SW480 (cell line): ENCODE results near the gene CHRND.
A peak's percentile ranks its signal among the peaks of the same experiment; 100 is the strongest.

Experiments
- DNase-seq: peaks from one replicate; pipeline ENCODE4 v3.0.0-alpha.2; 2016; ENCODE audit warnings: low spot score

CHRND gene

DNA sequence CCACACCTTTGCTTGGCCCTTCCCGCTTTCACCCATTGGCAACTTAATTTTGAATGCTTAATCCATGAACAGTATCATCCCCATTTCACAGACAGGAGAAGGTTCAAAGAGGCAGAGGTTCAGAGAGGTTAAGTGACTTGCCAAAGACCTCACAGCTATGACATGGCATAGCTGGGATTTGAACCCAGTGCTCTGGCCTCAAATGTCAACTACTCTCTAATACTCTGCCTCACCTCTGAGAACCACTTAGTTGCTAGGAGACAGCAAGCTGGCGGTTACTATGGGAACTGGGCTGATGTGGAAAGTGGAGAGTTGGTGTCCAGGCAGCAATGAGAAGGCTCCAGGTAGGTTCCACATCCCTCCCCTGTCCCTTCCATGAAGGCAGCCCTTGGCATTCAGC lies 21.5 kb upstream of the CHRND start:
- DNase-seq: no peak

DNA sequence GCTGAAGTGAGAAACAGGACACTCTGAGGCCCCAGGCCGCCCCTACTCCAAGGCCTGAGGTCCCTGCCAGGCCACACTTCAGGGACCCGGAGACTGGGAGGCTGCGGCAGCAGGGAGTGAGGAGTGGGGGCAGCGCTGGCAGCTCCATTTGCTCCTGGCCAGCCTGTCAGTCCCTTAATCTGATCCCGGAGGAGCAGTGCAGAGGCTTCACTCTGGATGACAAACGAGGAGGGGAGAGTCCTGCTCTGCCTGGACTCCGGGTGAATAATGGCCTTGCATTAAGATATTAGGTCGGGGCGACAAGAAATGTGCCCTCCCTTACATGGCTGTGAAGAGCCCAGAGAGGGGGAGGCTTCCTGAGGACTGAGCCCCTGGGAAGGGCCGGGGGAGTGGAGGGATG lies 20.1 kb upstream of the CHRND start:
- DNase-seq: no peak

DNA sequence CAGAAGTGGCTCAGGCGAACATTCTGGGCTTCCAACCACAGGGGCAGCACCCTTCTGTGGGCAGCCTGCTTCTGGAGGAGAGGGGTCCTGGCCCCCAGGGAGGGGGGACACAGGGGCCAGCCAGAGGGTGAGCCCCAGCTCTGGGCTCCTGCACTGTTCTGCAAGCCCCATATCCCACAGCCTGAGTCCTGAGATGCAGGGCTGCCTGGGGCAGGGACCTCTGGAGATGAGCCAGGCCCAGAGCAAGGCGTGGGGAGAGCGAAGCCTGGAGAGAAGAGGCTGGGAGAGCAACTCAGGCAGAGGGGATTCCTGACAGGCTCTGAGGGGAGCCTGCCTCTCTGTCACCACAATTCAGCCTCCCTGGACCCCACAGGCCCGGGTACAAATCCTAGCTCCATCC lies 19.3 kb upstream of the CHRND start:
- no peak for DNase-seq

DNA sequence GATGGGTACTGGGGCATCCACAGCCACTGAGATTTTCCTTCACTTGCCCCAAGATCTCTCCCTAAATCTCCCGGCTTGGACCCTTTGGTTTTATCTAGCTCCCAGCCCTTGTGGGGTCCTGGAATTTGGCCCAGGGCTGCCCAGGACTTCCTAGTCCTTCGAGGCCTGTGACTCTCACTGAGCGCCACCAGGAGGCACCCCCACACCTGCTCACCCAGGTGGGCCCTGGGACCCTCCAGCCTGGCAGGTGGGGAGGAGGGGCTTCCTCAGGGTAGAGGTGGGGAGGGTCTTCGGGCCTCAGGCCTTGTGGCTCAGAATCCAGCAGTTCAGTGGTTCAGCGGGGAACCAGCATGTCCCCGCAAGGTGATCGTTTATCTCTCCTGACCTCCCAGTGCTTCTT lies 17.7 kb upstream of the CHRND start:
- DNase-seq: no peak

DNA sequence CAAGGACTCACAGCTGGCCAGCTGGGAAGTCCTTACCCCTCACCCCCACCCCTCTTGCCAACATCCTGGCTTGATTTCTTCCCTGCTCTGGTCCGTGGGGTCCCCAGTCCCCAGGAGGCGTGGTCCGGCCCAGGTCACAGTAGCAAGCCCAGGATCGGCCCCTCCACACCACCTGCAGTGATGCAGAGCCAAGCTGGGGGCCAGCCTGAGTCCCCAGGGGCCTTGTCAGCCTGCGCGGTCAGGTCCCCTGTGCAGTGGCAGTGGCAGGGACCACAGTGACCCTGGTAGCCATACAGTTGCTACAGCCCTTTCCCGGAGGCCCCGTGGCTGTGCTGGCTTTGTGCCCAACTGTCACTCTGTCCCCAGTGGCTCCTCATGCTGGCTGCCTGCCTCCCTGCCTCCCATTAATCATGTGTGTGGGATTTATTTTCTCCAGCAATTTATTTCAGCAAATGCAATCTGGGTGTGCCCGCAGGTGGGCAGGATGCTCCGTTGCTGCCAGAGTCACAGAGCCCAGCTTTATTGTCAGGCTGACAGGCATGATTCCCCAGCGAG lies 14.5 kb upstream of the CHRND start:
- no peak for DNase-seq

DNA sequence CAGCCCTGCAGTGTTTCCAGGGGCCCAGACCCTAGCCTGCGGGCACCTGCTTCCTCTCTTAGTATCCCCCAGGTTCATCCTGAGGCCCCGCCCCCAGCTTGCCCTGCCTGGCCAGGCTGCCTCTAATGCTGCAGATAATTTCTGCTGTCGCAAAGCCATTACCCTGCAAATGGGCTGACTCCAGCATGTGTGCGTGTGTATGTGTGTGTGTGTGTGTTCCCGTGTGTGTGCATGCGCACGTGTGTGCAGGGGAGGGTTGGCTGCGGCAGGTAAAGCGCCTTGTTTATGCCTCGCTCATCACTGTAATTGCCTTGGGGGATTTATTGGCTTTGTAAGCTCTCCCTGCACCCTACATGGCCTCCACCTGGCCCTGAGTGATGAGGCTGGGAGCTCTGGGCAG lies 13.4 kb upstream of the CHRND start:
- DNase-seq: no peak

DNA sequence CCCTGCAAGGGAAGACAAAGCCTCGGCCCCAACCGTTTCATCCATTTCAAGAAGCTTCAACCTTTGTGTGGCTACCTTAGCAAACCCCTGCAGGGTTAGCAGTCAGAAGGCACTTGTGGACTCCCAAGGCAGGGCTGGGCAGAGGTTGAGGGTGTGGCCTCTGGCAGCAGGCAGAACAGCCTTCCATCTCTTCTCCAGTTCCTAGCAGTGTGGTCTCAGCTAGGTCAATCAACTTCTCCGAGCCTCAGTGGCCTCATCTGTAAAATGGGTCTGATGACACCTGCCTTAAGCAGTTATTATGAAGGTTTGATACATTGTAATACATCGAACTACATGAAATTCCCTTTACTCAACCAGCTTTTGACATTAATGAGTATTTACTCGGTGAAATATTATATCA lies 12.6 kb upstream of the CHRND start:
- no peak for DNase-seq

DNA sequence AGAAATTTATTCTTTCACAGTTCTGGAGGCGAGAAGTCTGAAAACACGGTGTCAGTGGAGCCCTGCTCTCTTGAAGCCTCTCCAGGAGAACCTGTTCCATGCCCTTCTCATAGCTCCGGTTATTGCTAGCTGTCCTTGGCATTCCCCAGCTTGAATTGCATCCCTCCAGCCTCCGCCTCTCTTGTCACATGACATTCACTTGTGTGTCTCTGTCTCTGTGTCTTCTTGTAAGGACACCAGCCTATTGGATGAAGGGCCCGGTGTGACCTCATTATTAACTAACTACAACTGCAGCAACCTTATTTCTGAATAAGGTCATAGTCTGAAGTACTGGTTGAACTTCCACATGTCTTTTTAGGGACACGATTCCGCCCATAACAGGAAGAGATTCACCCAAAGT lies 10.3 kb upstream of the CHRND start:
- no peak for DNase-seq

DNA sequence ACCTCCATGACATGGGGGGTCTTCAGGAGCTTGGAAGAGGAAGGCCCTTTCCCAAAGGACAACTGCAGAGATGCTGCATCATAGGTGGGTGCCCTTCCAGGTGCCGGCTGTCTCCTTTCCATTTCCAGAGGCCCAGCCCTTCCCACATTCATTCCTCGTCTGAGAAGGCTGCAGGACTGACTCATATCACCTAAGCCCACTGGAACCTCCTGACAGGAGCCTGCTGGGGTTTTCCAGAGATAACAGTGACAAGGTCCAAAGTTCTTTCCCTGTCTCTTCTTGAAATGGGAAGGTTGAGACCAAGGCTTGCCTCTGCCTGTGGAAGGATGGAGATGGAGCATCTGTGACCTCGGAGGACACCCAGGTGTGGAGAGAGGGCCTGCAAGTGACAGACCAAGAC lies 9.4 kb upstream of the CHRND start:
- no peak for DNase-seq

DNA sequence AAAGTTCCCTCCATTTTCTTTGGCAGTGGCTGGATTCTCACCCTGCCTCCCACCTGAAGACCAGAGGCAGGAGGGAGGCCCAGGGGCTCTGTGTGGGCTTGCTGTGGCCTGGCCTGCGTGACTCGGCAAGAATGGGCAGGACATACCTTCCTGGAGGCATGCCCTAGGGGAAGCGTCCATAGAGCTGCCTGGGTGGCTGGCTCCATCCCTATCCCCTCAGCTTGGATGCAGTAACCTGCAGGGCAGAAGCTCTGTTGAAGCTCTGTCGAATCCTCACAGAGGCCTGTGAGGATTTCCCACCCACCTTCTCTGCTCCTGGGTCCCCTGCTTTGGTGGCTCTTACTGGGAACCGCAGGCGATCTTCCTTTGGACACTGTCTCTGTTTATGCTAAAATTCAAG lies 7.1 kb upstream of the CHRND start:
- DNase-seq: no peak

DNA sequence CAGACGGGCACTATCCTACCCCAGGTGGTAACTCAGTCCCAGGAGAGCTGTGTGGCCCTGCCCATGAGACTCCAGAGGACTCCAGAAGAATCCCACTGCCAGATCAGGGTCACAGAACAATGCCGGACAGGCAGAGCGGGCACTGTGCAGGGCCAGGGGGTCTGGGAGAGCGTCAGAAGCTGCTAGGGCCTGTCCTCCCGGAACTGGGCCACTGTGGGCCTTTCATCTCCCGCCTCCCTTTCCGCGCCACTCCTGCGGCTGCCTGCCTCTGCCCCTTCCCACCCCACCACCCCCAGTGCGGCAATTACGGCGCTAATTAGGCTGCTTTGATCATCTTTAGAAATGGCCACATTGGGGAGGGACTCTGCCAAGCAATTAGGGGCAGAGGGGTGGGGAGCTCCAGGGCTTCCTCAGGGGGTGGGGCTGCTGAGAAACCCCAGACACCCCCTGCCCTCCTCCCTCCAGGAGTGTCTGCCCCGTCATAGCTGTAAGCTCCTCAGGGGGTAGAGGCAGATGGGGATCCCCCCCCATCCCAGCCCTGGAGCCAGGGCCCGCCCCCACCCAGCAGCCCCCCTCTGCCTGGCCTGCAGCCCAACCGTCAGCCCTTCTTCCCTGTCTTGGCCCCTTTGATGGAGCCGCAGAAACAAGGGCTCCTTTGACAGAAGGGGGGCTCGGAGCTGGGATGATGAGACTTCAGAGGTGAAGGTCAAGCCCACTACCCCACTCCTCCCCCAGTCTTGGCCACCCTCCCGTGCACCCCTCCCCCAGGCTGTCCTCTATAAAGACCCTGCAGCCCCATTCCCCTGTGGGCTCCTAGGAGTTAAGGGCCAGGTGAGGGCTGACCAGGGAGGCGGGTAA lies 6.2 kb upstream of the CHRND start, which contains the start of gene PRSS56:
TSS of gene PRSS56 (plus strand) at position 808 of the 858 bp plus-strand sequence. CDS start 211 bp downstream, outside the sequence.
- DNase-seq: peak; percentile 13

DNA sequence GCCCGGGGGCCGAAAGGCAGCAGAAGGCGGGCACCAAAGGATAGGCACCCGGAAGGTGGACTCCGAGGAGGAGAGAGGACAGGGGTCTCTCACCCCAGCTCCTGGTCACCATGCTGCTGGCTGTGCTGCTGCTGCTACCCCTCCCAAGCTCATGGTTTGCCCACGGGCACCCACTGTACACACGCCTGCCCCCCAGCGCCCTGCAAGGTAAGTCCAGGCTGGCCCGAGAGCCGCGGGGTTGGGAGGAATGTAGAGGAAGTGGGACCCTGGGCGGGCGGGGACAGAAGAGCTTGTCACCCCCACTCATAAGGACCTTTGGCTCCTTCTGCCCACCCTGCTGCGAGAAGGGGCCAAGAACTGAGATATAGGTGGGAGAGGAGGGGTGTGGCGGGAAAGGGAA lies 5.5 kb upstream of the CHRND start:
- no peak for DNase-seq

DNA sequence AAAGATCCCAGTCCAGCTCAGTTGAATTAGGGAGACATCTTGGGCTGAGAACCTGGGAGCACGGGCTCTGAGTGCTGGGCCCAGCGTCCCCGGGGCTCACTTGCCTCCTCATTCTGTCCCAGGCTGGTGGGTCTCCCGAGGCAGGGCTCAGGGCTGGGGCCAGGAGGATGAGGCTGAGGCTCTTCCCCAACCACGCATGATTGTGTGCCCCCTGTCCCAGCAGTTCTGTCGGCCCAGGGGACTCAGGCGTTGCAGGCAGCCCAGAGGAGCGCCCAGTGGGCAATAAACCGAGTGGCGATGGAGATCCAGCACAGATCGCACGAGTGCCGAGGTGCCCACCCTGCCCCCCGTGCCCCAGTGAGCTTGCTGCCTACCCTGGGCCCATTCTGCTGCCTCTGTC lies 4.9 kb upstream of the CHRND start:
- DNase-seq: no peak

DNA sequence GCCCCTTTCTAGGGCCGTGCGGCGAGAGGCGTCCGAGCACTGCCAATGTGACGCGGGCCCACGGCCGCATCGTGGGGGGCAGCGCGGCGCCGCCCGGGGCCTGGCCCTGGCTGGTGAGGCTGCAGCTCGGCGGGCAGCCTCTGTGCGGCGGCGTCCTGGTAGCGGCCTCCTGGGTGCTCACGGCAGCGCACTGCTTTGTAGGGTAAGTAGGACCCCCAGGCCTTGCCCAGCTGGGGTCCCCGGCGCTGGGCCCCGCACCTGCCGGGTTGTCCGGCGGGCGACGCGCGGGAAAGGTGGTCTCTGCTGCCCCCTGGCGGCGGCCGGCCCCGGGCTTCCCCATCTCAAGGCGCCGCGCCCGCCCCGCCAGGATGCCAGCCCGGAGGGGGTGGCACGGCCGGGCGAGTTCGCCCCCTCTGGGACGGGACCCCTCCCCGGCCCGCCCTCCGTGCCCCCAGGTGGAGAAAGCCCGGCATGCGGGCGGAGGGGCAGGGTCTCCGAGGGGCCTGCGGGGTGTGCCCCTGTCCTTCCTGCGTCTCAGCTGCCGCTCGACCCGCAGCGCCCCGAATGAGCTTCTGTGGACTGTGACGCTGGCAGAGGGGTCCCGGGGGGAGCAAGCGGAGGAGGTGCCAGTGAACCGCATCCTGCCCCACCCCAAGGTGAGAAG lies 3.9 kb upstream of the CHRND start:
- DNase-seq: no peak

DNA sequence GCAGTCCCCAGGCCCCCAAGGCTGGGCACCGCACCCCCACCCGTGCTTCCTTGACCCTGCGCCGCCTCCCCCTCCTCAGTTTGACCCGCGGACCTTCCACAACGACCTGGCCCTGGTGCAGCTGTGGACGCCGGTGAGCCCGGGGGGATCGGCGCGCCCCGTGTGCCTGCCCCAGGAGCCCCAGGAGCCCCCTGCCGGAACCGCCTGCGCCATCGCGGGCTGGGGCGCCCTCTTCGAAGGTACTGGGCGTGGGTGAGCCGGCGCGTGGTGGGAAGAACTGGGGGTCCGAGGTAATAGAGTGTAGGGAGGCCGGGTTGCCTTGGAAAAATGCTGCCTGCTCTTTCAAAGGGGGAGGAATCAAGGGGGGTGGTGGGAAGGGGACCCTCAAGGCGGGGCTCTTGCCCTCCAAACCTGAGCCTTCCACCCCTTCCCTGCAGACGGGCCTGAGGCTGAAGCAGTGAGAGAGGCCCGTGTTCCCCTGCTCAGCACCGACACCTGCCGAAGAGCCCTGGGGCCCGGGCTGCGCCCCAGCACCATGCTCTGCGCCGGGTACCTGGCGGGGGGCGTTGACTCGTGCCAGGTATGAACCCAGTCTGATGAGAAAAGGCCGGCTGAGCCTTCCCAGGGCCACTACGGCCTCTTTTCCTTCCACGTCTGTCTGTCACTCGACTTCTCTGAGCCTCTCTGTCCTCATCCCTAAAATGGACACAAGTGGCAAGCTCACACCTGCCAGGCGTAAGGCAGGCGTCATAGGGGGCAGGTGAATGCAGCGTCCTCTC lies 3.1 kb upstream of the CHRND start:
- DNase-seq: no peak

DNA sequence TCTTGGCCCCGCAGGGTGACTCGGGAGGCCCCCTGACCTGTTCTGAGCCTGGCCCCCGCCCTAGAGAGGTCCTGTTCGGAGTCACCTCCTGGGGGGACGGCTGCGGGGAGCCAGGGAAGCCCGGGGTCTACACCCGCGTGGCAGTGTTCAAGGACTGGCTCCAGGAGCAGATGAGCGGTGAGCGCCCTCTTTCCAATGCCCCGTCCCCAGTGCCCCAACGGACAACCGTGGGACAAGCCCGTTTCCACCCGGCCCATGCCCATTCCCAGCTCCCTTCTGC lies 2.6 kb upstream of the CHRND start:
- no peak for DNase-seq

DNA sequence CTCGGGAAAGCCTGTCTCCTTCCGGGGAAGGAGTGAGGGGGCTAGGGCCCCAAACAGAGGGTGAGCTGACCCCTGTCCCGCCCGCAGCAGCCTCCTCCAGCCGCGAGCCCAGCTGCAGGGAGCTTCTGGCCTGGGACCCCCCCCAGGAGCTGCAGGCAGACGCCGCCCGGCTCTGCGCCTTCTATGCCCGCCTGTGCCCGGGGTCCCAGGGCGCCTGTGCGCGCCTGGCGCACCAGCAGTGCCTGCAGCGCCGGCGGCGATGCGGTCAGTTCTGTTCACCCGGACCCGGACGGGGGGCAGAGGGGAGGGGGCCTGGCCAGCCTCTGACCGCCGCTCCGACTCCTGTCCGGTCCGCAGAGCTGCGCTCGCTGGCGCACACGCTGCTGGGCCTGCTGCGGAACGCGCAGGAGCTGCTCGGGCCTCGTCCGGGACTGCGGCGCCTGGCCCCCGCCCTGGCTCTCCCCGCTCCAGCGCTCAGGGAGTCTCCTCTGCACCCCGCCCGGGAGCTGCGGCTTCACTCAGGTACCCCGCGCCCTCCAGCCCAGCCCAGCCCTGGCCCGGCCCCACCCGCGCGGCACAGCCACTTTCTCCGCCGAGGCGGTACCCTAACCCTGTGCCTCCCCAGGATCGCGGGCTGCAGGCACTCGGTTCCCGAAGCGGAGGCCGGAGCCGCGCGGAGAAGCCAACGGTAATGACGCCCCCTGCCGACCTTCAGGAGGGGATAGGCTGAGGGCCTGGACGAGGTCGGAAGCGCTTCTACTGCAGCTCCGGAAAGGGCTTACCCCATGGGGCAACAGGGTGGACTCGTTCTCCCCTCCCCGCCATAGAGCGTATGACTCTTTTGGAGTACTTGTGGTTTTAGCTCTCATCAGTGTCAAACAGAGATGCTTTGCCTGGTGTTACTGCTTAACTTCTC lies 2.0 kb upstream of the CHRND start:
- DNase-seq: peak; percentile 71

DNA sequence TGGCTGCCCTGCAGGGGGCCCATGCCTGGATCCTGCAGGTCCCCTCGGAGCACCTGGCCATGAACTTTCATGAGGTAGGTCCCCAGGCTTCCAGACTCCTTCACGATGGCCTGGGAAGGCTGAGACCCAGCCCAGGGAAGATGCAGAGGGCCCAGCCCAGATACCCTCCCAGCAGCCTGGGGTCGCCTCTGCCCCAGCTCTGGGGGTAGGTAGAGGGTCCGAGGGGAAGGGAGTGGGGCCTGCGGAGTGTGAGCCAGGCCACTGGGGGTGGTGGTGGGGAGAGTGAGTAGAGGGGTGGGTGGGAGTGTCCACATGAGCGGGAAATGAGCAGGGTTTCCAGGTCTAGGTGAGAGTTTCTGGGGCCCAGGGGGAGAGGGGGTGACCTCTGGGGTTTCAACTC lies 1.2 kb upstream of the CHRND start:
- DNase-seq: no peak

DNA sequence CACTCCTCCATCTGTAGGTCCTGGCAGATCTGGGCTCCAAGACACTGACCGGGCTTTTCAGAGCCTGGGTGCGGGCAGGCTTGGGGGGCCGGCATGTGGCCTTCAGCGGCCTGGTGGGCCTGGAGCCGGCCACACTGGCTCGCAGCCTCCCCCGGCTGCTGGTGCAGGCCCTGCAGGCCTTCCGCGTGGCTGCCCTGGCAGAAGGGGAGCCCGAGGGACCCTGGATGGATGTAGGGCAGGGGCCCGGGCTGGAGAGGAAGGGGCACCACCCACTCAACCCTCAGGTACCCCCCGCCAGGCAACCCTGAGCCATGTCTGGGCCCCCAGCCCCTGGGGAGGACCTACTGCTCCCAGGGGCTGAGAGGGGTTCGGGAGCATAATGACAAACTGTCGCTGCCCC lies 761 bp upstream of the CHRND start:
- no peak for DNase-seq

DNA sequence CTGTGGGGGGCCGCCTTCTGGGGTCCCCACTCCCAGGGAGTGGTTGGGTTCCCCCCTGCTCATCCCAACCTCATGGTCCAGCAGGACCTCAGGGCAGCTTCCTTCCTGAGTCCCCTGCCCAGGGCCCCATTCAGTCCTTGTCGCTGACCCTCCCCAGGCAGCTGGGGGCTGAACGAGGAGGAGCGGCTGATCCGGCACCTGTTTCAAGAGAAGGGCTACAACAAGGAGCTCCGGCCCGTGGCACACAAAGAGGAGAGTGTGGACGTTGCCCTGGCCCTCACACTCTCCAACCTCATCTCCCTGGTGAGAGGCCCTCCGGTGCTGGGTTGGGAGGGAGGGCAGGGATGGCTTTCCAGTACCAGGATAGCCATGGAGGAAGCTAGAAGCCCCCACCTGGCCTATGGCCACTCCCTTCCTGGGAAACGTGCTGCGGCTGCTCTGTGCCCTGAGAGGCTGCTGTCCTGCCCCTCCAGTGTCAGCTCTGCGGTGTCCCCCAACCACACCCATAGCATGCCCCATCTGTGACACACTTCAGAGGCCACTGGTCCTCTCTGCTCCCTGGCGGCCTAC lies 497 bp downstream of the CHRND start:
- peak; percentile 89 for DNase-seq

DNA sequence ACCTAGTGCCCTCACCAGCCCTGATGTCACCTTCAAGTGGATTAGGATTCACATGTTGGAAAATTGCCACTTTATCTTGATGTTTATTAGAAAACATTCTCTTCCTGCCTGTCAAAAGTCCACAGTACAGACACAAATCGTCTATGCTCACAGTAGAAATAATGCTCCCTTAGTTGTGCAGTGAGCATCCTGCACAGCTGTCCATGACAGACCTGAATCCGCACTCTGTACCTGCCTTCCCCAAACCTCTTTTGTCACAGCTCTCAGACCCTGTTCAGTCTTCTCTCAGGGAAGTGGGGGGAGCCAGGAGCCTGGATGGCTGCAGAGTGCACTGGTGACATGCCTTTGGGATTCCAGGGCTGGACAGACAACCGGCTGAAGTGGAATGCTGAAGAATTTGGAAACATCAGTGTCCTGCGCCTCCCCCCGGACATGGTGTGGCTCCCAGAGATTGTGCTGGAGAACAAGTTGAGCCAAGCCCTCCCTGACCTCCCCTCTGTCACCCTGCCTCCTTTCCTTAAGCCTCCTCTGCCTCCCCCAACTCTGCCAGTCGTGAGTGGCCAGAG lies 2.0 kb downstream of the CHRND start:
- DNase-seq: no peak
